Stomach (tissue), 9 donors: ENCODE results near the gene SESN3. TPM values are rescaled to one million over a fixed set of nuclear protein-coding genes. Genes with fewer than 3 reads are reported as not detected.
"Not testable (repeated sequence)": the region's sequence is repeated elsewhere in the genome, so short reads cannot be mapped to it uniquely, and the experiment has no call there.

Experiments
- DNase-seq, 2 donors: peaks; one replicate each; pipeline versions ENCODE4 v3.0.0 to v3.0.0-alpha.2; 2013 to 2019
- H3K27ac ChIP-seq, 5 donors: fragments of 200-600 bp in 4 of 5; sonication (generic) in 4 of 5; one replicate each; pipeline ENCODE4 v1.5.1; 2013 to 2019; ENCODE audit warnings: mild to moderate bottlenecking in 1 of 5, moderate library complexity in 1 of 5
- H3K27me3 ChIP-seq, 3 donors: fragments of 200-600 bp; sonication (generic); one replicate each; pipeline ENCODE4 v1.5.1; 2017 to 2019; ENCODE audit warnings: mixed run types in 1 of 3
- H3K36me3 ChIP-seq, 4 donors: fragments of 200-600 bp; sonication (generic); 1 replicate in 3 of 4; 2 replicates in 1 of 4; pipeline ENCODE4 v1.5.1; 2016 to 2019
- H3K4me1 ChIP-seq, 4 donors: fragments of 200-600 bp; sonication (generic); one replicate each; pipeline ENCODE4 v1.5.1; 2016 to 2019
- H3K4me3 ChIP-seq, 4 donors: fragments of 200-600 bp; sonication (generic) in 3 of 4; one replicate each; pipeline ENCODE4 v1.5.1; 2016 to 2019; ENCODE audit warnings: mild to moderate bottlenecking in 1 of 4
- H3K9me3 ChIP-seq, 4 donors: fragments of 200-600 bp; sonication (generic); one replicate each; pipeline ENCODE4 v1.5.1; 2016 to 2019
- CTCF ChIP-seq, 7 experiments: fragments of 450-650 bp in 4 of 7; fragments of 200-600 bp in 3 of 7; sonication (generic) in 3 of 7; IDR thresholded peaks; one replicate each; pipeline ENCODE4 v1.5.1; 2016 to 2019; ENCODE audit warnings: antibody characterized with exemption in 7 of 7, control low read depth in 2 of 7, mild to moderate bottlenecking in 1 of 7
- EP300 ChIP-seq: sonication (generic); formaldehyde crosslinking; IDR thresholded peaks from one replicate; pipeline ENCODE4 v1.6.1; 2017; ENCODE audit warnings: antibody characterized with exemption
- POLR2A ChIP-seq, 4 donors: fragments of 450-650 bp; IDR thresholded peaks; one replicate each; pipeline ENCODE4 v1.6.1; 2016; ENCODE audit warnings: antibody characterized with exemption in 4 of 4, control low read depth in 2 of 4, mild to moderate bottlenecking in 1 of 4, moderate library complexity in 1 of 4
- POLR2AphosphoS5 ChIP-seq, 3 donors: sonication (generic); formaldehyde crosslinking; IDR thresholded peaks; one replicate each; pipeline ENCODE4 v1.6.1; 2016; ENCODE audit warnings: antibody characterized with exemption in 3 of 3
- WGBS, 5 donors: extraction: QIAGEN DNeasy Blood & Tissue Kit in 3 of 5; methylation state at CpG; one replicate each; pipeline versions ENCODE4 v1.1.5 to v1.1.7; 2013 to 2018; 5-methylcytosine and 5-hydroxymethylcytosine counted together
- intact Hi-C: fragments of 100-400 bp; cut with DNase I; formaldehyde crosslinking; loops from one replicate; pipeline ENCODE4 v1.15.1; 2023; ENCODE audit warnings: low total_unique reads
- polyA plus RNA-seq, 3 donors: library from polyadenylated mRNA; stranded (reverse); fragments of 200-250 nt; gene quantifications; one replicate each; pipeline ENCODE4 v1.2.3, GENCODE V29; 2013
- total RNA-seq, 5 donors: library from RNA; depleted of rRNA; stranded (reverse); fragments of >200 nt; gene quantifications; one replicate each; pipeline versions ENCODE4 v1.1.0 to v1.2.3, GENCODE V29; 2014 to 2016
- donor health status: healthy with polysubstance abuse.
- donor health status: Bipolar disorder and iron deficiency.
- donor health status: healthy.

SESN3 gene
- total and polyA plus RNA-seq, 8 donors: 2.7 to 43.7 (median 6.0) TPM

- no peaks in the 10 kb centered on the region for H3K36me3 ChIP-seq
- peaks cover 0 to 13% (median 0%) of the 10 kb centered on the region in 4 donors for H3K4me1 ChIP-seq
- no peak for TF ChIP-seq EP300
- no peak for TF ChIP-seq CTCF (IDR thresholded peaks at IDR 0.05)
- no peak for TF ChIP-seq POLR2A (IDR thresholded peaks at IDR 0.05)
- TF ChIP-seq POLR2AphosphoS5 (IDR thresholded peaks at IDR 0.05): no peak
- 78 to 94% (median 88%) methylated on average over 4 of the region's 4 CpGs for WGBS, 5 donors
- H3K27me3 ChIP-seq: no peaks in the 10 kb centered on the region
- H3K4me3 ChIP-seq: no peak overlapping the region
- intact Hi-C loops: no loop called here
- H3K9me3 ChIP-seq: no peaks in the 10 kb centered on the region
- no peak for DNase-seq
- H3K27ac ChIP-seq: no peak overlapping the region
Observed at GRCh38 chr11:95276139-95276538, 45.1 kb upstream of the SESN3 start.

- WGBS, 5 donors: 83 to 98% (median 92%) methylated on average over 5 of the region's 5 CpGs
- H3K9me3 ChIP-seq, H3K4me1 ChIP-seq, H3K27ac ChIP-seq, H3K4me3 ChIP-seq, H3K27me3 ChIP-seq, intact Hi-C loops, DNase-seq, H3K36me3 ChIP-seq: not testable (repeated sequence)
Observed at GRCh38 chr11:95273618-95274017, 42.6 kb upstream of the SESN3 start.

- intact Hi-C loops: no loop called here
- 79 to 88% (median 83%) methylated on average over 5 of the region's 5 CpGs for WGBS, 5 donors
- no peak overlapping the region for H3K27ac ChIP-seq
Observed at GRCh38 chr11:95269036-95269819, 38.2 kb upstream of the SESN3 start.

GRCh38 chr11:95268391-95268790 is 37.4 kb upstream of the SESN3 start:
- no peaks in the 10 kb centered on the region for H3K9me3 ChIP-seq
- DNase-seq: no peak
- no peak overlapping the region for H3K4me3 ChIP-seq
- no peak overlapping the region for H3K27ac ChIP-seq
- TF ChIP-seq EP300: no peak
- no peak for TF ChIP-seq POLR2AphosphoS5 (IDR thresholded peaks at IDR 0.05)
- TF ChIP-seq POLR2A (IDR thresholded peaks at IDR 0.05): no peak
- TF ChIP-seq CTCF (IDR thresholded peaks at IDR 0.05): no peak
- WGBS, 5 donors: 94 to 100% (median 96%) methylated on average over 1 of the region's 1 CpG
- H3K27me3 ChIP-seq: no peaks in the 10 kb centered on the region
- H3K4me1 ChIP-seq: no peaks in the 10 kb centered on the region
- H3K36me3 ChIP-seq: no peaks in the 10 kb centered on the region
- intact Hi-C loops: no loop called here

More at GRCh38 chr11:95269036-95269819, 38.2 kb upstream of the SESN3 start:
- H3K36me3 ChIP-seq: no peaks in the 10 kb centered on the region
- no peaks in the 10 kb centered on the region for H3K4me1 ChIP-seq
- no peaks in the 10 kb centered on the region for H3K9me3 ChIP-seq
- no peak for TF ChIP-seq POLR2AphosphoS5 (IDR thresholded peaks at IDR 0.05)
- H3K27me3 ChIP-seq: no peaks in the 10 kb centered on the region
- DNase-seq: no peak
- no peak overlapping the region for H3K4me3 ChIP-seq

- intact Hi-C loops: no loop called here
- DNase-seq: no peak
- TF ChIP-seq CTCF (IDR thresholded peaks at IDR 0.05): no peak
- Histone ChIP-seq H3K9me3 (no peaks in the 10 kb centered on the region), H3K36me3 (no peaks in the 10 kb centered on the region), H3K27ac (no peak overlapping the region), H3K27me3 (no peaks in the 10 kb centered on the region), H3K4me3 (no peak overlapping the region), H3K4me1 (no peaks in the 10 kb centered on the region)
- WGBS, 5 donors: 3 to 100% (median 55%) methylated on average over 1 of the region's 1 CpG
Observed at GRCh38 chr11:95267601-95268213, 36.7 kb upstream of the SESN3 start.
